GM12874 (cell line): ENCODE measurements around the gene STOM.

ENCODE experiments used
- CTCF ChIP-seq: IDR thresholded peaks from 2 replicates; pipeline ENCODE4 v1.5.1; 2011; ENCODE audit warnings: low read depth, mild to moderate bottlenecking, control low read depth, low read length, moderate library complexity; ENCODE audit not compliant: insufficient read depth

The STOM gene

DNA sequence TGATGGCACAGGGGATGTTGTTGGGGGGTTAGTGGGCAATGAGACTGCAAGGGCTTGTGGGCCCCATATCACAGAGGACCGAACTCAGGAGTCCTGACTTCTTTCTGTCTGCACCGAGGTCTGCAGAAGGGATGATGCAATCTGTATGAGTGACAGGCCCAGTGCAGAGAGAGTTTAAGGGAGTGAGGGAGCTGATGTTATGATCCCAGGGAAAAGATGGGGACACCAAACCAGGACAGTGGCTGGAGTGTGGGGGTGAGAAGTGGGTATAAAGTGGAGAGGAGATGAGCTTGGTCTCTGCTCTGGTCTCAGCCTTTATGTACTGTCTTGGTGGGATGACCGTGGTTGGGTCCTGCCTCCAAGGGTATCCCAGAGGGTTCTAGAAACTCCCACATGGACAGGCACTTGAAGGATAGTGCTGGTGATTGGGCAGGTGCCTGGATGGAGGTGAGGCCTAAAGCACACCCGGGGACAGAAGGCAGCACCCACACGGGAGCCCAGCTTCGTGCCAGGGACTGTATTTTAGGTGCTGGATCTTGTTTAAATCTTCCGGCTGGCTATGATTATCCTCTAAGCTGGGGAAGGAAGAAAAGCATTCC, 80.2 kb downstream of the STOM start:
- no peak for TF ChIP-seq CTCF

DNA sequence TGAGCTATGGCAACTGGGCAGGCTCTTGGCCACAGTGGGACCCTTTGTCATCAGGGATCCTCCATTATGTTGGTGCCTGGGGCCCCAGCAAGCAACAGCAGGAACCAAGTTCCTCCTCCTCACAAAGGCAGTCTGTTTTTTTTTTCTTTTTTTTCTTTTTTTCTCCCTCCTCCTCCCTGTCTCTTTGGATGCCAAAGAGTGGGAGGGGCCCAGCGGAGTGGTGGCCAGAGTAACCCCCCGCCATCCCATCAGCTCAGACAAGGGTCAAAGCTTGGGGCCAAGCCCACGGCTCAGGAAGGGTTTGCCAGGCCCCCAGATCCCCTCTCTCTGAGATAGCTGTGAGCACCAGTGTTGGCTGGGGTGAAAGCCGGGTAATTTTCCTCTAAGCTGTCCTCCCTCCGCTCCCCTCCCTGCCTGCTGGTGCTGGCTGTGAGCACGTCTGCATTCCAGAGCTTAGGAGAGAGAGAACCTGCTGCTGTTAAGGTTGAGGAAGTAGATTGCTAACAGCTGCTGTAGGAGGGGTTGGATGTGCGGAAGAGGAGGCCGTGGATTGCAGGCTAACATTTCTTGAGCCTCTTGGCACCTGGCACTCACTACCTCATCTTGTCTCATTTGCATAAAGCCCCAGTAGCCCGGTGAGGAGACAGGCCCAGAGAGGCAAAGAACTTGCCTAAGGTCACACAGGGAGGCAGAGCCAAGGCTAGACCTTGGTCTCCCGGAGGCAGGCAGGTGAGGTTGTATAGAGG, 80.9 kb downstream of the STOM start:
- no peak for TF ChIP-seq CTCF
